PC-9 (cell line): ENCODE results near the gene SLC25A52.

Experiments
- CTCF ChIP-seq: fragments of 200-600 bp; sonication (generic); conservative IDR thresholded peaks from 2 replicates; pipeline ENCODE4 v1.6.1; 2017; ENCODE audit warnings: mixed run types, antibody characterized with exemption, mild to moderate bottlenecking, moderate library complexity
- EZH2 ChIP-seq: fragments of 200-600 bp; sonication (generic); IDR thresholded peaks from 2 replicates; pipeline ENCODE4 v1.8.0; 2017; ENCODE audit warnings: antibody characterized with exemption, low read depth

- no peak for TF ChIP-seq CTCF
- no peak for TF ChIP-seq EZH2
These were observed 13.8 kb upstream of the SLC25A52 start for GRCh38 chr18:31774477-31774785.
